CD4-positive, alpha-beta T cell treated with Interleukin-4 for 4 hours (primary cell): ENCODE data around the gene MAN1A1.
A peak's percentile ranks its signal among the peaks of the same experiment; 100 is the strongest.

Experiments
- DNase-seq: peaks from one replicate; pipeline ENCODE4 v3.0.0-alpha.2; 2020

Gene MAN1A1

GRCh38 chr6:119324718-119325117, 24.8 kb downstream of the MAN1A1 start:
- no peak for DNase-seq

DNA sequence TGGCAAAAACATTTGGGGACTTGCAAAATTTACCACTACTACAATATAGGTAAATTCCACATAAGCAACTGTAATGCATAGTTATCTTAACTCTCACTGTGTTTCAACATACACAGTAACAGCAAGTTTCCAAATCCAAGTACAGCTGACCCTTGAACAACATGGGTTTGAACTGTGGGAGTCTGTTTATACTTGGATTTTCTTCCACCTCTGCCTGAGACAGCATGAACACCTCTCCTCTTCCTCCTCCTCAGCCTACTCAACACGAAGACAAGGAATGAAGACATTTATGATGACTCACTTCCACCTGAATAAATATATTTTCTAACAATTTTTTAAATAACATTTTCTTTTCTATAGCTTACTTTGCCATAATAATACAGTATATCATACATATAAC, 25.6 kb downstream of the MAN1A1 start:
- no peak for DNase-seq

- DNase-seq: no peak
Observed at GRCh38 chr6:119323478-119323877, 26.1 kb downstream of the MAN1A1 start.

- DNase-seq: peak; percentile 62
Observed at GRCh38 chr6:119322715-119323350, 26.7 kb downstream of the MAN1A1 start.

DNA sequence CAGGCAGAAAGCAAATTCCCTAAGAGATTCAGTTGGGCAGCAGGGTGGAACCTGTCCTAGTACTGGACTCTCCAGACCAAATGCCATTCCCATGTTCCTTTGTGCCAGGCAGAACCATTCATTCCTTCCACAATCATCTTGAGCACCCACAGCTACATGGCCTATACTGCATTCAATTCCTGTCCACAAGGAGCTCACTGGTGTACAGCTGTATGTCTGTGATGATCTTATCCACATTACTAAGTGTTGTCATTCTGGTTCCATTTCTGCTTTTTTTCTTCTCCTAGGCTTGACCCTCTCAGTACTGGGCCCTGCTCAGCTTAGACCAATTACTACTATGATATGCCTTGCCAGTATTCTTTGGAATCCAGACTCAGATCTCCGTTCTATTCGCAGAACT, 27.5 kb downstream of the MAN1A1 start:
- DNase-seq: no peak

DNA sequence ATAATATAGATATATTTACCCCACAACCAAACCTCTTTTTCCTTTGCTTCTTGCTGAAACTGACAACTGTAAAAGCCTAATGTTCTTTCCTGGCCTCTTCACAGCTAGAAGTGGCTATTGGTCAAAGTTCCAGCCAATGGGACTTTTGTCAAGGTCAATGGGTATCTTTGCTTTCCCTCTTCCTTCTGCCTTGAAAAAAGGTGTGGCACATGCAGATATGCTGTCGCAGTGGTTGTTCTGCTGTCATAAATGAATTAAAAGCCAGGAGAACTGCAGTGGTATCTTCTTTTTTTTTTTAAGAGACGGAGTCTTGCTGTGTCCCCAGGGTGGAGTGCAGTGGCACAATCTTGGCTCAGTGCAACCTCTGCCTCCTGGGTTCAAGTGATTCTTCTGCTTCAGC, 29.9 kb downstream of the MAN1A1 start:
- no peak for DNase-seq

DNA sequence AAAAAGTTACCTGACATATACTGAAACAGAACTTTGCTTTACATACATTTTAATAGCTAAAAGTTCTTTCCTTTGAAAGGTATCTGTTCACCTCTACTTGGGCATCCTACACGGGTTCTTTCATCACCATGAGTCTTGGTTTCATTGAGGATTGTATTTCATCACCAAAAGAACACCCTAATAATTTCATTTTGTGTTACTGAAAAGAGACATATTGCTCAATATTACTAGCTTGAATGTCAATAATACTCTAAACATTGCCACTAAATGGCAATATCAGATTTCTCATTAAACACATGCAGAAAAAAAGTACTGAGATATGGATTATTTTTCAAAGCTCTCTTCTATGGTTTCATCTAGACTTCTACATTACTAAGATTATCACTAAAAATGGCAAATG, 30.8 kb downstream of the MAN1A1 start:
- DNase-seq: no peak

DNA sequence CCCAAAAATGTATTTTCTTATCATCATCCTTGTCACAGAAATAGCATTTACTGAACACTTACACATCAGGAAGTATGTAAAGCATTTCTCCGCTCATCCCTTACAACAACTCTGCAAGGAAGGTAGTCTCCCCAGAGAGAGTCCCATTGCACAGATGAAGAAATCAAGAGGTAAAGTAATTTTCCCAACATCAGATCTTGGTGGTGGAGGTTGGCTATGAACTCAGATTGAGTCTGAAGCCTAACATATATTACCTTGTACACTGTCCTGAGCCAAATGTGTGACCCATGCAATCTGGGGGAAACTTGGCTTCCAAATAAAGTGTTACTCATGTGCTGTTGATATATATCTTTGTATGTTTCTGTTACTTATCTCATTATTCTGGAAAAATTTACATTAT, 31.4 kb downstream of the MAN1A1 start:
- DNase-seq: no peak

DNA sequence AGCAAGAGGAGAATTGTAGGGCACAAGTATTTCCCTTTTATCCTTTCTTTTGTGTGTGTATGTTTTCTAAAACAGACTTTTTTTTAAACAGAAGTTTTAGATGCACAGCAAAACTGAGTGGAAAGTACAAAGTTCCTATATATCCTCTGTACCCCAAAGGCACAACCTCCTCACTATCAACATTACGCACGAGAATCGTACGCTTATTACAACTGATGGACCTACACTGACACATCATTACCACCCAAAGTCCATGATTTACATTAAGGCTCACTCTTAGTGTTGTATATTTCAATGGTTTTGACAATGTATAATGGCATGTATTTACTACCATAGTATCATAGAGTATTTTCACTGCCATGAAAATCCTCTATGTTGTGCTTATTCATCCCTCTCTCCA, 32.6 kb downstream of the MAN1A1 start:
- DNase-seq: no peak

DNA sequence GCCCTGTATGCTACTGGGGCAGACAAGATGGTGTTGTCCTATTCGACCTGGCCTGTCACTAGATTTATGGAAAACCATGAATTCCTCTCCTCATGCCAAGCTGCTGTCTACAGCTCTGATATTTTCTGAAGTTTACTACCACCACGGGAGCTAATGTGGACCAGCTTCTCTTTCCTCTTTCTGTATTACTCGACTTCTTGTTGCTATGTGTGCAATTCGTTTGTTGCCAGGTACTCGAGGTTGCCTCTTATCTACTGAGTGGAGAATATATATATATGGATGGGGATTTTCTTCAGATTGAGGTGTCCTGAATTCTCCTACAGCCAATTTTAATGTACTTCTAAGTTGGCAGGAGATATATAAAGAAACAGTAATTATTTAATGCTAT, 34.7 kb downstream of the MAN1A1 start:
- peak; percentile 22 for DNase-seq

DNA sequence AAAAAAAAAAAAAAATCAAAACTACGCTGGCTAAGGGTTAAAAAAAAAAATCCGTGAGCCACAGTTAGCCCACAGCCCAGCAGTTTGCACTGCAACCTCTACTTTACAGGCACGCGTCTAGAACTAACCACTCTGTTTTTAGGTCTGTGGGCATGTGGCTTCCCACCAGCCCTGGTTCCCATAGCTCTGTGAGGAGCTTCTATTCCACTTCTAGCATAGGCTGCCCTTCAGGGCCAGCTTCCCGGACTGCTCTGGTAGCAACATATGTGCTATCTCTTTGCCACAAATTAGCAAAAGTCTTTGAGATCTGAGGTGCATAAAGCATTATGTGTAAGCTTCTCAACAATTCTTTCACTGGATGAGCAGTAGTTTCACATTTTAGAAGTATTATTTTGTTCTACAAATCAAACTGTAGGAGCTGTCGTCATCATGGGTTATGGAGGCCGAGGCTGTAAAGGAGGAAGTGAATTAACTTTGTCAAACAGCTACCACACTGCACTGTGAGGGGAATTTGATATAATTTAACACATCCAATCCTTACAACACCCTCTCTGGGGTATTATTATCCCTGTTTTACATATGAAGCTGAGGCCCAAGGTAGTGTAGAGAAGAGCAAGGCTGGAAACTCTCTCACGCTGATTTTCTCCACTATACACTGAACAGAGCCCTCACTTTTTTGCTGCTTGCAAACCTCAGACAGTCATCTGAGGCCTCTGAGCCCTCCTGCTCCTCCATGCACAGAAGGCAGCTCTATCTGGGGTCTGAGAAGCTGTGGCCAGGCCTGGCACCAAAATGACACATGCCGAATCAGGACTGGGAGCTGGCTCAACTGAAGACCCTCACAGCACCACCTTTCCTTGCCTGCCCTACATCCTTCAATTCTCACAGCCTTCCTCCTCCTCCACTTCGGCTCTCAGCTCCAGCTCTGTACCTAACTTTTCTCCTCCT, 35.4 kb downstream of the MAN1A1 start:
- peak; percentile 36 for DNase-seq

DNA sequence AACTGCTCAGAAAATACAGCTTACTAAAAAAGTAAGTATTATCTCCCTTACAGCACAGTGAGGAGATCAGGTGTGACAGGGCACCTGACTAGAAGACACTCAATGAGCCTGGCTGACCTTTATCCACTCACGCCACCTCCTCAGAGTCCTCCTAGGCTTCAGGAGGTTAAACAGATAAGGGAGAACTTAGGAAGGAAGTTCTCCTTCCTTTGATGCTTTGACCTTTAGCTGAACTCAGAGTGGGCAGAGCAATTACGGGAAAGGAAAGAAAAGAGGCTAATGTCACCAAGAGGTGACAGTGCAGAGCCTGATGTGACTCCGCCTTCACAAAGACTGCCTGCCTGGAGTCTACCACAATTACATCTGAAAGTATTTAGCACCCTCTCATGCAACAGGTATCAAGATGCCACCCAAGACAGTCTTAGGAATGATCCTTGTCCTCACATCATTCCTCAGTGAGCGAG, 36.7 kb downstream of the MAN1A1 start:
- peak; percentile 30 for DNase-seq

GRCh38 chr6:119312441-119312840, 37.1 kb downstream of the MAN1A1 start:
- DNase-seq: no peak

- no peak for DNase-seq
Observed at GRCh38 chr6:119311514-119312142, 37.9 kb downstream of the MAN1A1 start.

GRCh38 chr6:119310486-119311036, 39.0 kb downstream of the MAN1A1 start:
- DNase-seq: no peak

- no peak for DNase-seq
Observed at GRCh38 chr6:119308991-119309657, 40.4 kb downstream of the MAN1A1 start.

GRCh38 chr6:119308048-119308570, 41.5 kb downstream of the MAN1A1 start:
- no peak for DNase-seq

- DNase-seq: no peak
Observed at GRCh38 chr6:119307056-119307455, 42.5 kb downstream of the MAN1A1 start.

- DNase-seq: no peak
Observed at GRCh38 chr6:119306396-119306968, 43.1 kb downstream of the MAN1A1 start.

GRCh38 chr6:119303164-119303887, 46.2 kb downstream of the MAN1A1 start:
- DNase-seq: no peak

- no peak for DNase-seq
Observed at GRCh38 chr6:119301429-119301828, 48.1 kb downstream of the MAN1A1 start.

DNA sequence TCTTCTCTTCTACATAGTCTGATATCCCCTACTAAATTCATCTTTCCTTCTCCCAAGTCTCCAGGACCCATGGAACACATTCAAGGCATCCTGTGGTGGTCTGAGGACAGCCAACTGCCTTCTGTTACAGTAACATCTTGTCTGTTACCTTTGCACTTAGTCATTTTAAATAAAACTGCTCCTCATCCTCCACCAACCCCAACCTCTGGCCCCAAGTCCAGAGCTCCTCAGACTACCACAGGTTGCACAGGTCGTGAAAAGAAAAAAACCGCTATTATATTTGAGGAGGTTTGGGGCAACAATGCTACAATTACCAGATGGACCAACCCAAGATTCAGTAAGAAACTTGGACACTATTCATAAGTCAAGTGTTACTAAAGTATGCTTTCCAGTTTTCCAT, 49.9 kb downstream of the MAN1A1 start:
- DNase-seq: no peak
